ENCODE measurements around the gene BAIAP2.
"Not testable (repeated sequence)": the region's sequence is repeated elsewhere in the genome, so short reads cannot be mapped to it uniquely, and the experiment has no call there.

BAIAP2 gene

DNA sequence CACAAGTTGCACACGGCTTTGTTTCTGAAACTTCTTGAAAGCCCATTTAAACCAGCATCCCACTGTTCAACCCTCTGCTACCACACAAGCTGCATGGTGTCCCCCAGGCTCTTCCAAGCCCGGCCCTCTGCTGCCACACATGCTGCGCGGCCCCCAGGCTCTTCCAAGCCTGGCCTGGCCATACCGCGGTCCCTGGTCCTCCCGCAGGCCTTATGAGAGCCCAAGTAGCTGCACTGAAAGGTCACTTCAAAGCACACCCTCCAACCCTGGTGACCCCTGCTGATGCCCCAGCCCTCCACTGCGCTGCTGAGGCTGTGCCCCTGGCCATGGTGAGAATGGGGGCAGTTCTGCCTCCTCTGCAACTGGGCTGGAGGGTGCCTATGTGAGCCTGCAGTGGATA lies 104.5 kb downstream of the BAIAP2 start:
- TF ChIP-seq, protein P1, sequence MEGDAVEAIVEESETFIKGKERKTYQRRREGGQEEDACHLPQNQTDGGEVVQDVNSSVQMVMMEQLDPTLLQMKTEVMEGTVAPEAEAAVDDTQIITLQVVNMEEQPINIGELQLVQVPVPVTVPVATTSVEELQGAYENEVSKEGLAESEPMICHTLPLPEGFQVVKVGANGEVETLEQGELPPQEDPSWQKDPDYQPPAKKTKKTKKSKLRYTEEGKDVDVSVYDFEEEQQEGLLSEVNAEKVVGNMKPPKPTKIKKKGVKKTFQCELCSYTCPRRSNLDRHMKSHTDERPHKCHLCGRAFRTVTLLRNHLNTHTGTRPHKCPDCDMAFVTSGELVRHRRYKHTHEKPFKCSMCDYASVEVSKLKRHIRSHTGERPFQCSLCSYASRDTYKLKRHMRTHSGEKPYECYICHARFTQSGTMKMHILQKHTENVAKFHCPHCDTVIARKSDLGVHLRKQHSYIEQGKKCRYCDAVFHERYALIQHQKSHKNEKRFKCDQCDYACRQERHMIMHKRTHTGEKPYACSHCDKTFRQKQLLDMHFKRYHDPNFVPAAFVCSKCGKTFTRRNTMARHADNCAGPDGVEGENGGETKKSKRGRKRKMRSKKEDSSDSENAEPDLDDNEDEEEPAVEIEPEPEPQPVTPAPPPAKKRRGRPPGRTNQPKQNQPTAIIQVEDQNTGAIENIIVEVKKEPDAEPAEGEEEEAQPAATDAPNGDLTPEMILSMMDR (conservative IDR thresholded peaks at IDR 0.05): no peak

GRCh38 chr17:81140018-81140417 lies 105.1 kb downstream of the BAIAP2 start:
- TF ChIP-seq, protein P1 (conservative IDR thresholded peaks at IDR 0.05): no peak
- no peak overlapping the region for H3K27ac ChIP-seq

More for the DNA sequence above, 104.5 kb downstream of the BAIAP2 start:
- H3K27ac ChIP-seq: no peak overlapping the region

GRCh38 chr17:81140695-81141094 lies 105.7 kb downstream of the BAIAP2 start:
- TF ChIP-seq, protein P1 (conservative IDR thresholded peaks at IDR 0.05): no peak

DNA sequence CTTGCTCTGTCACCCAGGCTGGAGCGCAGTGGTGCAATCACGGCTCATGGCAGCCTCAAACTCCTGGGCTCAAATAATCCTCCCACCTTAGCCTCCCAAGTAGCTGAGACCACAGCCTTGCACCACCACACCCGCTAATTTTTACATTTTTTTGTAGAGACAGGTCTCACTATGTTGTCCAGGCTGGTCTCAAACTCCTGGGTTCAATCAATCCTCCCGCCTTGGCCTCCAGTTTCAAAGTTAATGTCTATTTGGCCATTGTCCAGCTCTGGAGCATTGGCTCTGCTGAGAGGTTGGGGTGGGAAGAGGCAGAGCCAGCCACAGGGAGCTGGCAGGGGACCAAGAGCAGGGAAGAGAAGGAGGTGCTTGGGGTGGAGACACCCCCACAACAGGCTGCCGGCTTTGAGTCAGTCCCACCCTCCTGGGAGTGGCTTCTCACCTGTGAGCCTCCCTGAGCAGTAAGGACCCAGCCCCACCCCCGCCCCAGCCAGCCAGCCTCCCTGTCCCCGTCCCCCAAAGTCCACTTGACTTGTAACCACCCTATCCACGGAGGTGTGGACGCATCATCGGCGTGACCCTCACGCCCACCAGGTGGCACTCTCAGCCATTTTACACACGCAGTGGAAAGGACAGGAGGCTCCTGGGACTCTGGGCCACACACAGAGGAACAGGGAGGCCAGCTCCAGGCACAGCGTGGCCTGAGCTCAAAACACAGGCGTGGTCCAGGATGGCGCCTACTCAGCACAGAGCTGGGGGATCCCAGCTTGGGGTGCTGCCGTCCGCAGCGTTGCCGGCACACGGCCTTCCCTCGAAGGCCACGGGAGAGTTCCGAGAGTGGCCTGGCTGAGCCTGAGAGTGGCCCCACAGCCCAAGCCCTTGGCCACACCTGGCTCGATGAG lies 107.6 kb downstream of the BAIAP2 start:
- TF ChIP-seq, protein P1 (conservative IDR thresholded peaks at IDR 0.05): peak; percentile 92
- H3K27ac ChIP-seq: peak overlapping the region; percentile 58; the same call in 1 of the 2 replicates

More at GRCh38 chr17:81140695-81141094, 105.7 kb downstream of the BAIAP2 start:
- H3K27ac ChIP-seq: no peak overlapping the region

DNA sequence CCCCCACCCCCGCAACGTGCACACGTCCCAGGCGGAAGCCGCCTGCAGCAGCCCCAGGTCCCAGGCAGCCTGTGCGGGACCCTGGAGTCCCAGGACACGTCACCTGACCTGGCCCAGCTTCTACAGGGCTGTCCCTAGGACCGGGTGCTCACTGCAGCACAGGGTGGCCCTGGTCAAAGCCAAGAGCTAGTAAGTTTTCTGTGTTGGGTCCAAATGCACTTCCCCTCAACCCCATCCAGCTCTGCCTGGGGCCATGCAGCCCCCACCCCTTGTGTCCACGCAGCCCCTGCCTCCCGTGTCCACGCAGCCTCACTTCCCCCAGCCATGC lies 108.2 kb downstream of the BAIAP2 start:
- TF ChIP-seq, protein P1 (conservative IDR thresholded peaks at IDR 0.05): no peak

DNA sequence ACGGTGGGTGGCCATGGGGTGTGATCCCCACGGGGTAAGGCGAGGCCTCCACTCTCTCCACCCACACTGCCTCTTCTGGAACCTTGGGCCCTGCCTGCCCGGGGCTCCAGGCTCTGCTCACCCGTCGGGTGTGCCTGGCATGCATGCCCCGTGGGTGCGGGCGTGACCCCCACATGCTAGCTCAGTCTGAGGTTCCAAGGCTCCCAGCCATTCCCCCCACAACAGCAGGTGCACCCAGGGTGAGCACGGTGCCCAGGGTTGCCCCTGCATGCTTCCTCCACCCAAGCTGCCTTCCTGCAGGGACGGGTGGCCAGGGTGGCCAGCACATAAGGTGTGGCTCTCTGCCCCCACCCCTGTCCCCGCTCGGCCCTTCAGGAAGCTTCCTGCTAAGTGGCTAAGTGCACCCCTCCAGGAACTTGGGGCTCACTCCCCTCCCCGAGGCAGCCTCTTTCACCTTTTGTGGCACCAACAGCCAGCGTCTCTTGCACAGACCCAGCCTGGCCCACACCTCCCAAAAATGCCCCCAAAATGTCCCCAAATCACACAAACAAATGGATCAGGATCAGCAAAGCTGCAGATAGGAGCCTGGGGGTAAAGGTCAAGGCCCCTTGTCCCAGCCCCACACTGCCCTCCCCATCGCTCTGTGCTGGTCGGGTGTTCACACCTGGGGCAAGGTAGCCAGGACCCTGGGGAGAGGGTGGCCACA lies 108.9 kb downstream of the BAIAP2 start:
- TF ChIP-seq, protein P1 (conservative IDR thresholded peaks at IDR 0.05): no peak

More for the DNA sequence above, 108.2 kb downstream of the BAIAP2 start:
- H3K27ac ChIP-seq: peak overlapping the region; percentile 58; the same call in 1 of the 2 replicates

DNA sequence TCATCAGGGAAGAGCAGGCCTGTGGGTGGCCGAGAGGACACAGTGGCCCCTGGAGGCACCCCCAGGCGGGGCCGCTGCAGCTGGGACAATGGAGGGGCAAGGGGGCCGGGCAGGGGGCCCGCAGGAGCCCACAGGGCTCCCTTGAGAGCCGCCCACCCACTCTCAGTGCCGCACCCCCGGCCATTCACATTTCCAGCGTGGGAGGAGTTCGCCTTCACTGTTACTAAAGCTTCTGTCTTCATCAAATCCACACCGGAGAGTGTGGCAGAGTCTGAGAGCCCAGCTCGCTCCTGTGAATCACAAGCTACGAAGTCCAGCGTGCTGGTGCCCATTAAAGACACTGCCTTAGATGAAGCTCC lies 109.5 kb downstream of the BAIAP2 start:
- no peak overlapping the region for H3K27ac ChIP-seq
- TF ChIP-seq, protein P1 (conservative IDR thresholded peaks at IDR 0.05): no peak

More for the DNA sequence above, 108.9 kb downstream of the BAIAP2 start:
- H3K27ac ChIP-seq: no peak overlapping the region

- not testable (repeated sequence) for H3K27ac ChIP-seq
Measured at GRCh38 chr17:81146208-81146607, 111.3 kb downstream of the BAIAP2 start.
